ENCODE results near the gene ATCAY. TPM values are rescaled to one million over a fixed set of nuclear protein-coding genes. Genes with fewer than 3 reads are reported as not detected.

ATCAY gene
- polyA plus RNA-seq, 1 experiment, result 0.30 TPM

DNA sequence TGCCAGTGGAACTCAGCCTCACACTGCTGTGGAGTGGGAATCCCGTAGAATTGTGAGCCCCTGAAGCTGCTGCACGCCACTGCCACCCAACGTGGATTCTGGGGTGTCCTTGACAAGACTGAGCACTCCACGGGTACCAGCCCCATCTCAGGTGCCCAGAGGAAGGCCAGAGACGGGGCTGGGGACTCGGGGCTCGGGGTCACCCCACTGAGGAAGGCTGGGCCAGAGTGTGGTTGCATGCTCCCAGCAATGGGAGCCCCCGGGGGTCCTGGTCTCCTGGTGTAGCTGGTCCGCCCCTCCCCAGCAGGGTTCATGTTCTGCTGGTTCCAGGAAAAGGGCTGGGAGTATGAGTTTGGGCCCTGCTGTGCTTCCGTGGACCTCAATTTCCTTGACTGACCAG is 75.2 kb downstream of the ATCAY start:
- Histone ChIP-seq H3K27ac (ENCODE audit: low read depth, low read length) (no peak overlapping the region), H3K4me3 (ENCODE audit: low read depth, low read length) (no peak overlapping the region), H3K27me3 (ENCODE audit: control insufficient read depth, insufficient read depth, low read length) (no peaks in the 10 kb centered on the region), H3K9me3 (ENCODE audit: control insufficient read depth, insufficient read depth, low read length) (peaks cover 7% of the 10 kb centered on the region; the same call in 1 of the 2 replicates)
- ChIA-PET POLR2A (interaction anchor here (1.0 to 7.7 kb wide), 3 partner anchors 9 to 29 kb away, joined by 3 to 71 read pairs (median 3); no protein-coding TSS in a partner anchor), CTCF (no interaction called here)
- TF ChIP-seq, protein P1, sequence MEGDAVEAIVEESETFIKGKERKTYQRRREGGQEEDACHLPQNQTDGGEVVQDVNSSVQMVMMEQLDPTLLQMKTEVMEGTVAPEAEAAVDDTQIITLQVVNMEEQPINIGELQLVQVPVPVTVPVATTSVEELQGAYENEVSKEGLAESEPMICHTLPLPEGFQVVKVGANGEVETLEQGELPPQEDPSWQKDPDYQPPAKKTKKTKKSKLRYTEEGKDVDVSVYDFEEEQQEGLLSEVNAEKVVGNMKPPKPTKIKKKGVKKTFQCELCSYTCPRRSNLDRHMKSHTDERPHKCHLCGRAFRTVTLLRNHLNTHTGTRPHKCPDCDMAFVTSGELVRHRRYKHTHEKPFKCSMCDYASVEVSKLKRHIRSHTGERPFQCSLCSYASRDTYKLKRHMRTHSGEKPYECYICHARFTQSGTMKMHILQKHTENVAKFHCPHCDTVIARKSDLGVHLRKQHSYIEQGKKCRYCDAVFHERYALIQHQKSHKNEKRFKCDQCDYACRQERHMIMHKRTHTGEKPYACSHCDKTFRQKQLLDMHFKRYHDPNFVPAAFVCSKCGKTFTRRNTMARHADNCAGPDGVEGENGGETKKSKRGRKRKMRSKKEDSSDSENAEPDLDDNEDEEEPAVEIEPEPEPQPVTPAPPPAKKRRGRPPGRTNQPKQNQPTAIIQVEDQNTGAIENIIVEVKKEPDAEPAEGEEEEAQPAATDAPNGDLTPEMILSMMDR (IDR thresholded peaks at IDR 0.05; ENCODE audit: low read depth, low read length), result no peak
- DNase-seq (ENCODE audit: low read depth, low spot score), result no peak

- Histone ChIP-seq H3K27ac (ENCODE audit: low read depth, low read length) (no peak overlapping the region), H3K9me3 (ENCODE audit: control insufficient read depth, insufficient read depth, low read length) (peaks cover 7% of the 10 kb centered on the region; the same call in 1 of the 2 replicates), H3K27me3 (ENCODE audit: control insufficient read depth, insufficient read depth, low read length) (no peaks in the 10 kb centered on the region), H3K4me3 (ENCODE audit: low read depth, low read length) (no peak overlapping the region)
- DNase-seq (ENCODE audit: low read depth, low spot score), result no peak
- POLR2A ChIA-PET, result interaction anchor here (7.7 kb wide), 1 partner anchor 9 kb away, joined by 71 read pairs; no protein-coding TSS in a partner anchor
- TF ChIP-seq, protein P1 (IDR thresholded peaks at IDR 0.05; ENCODE audit: low read depth, low read length), result no peak
- CTCF ChIA-PET, result no interaction called here
These were observed 78.6 kb downstream of the ATCAY start for GRCh38 chr19:3958836-3959765.

GRCh38 chr19:3959766-3960131 is 79.3 kb downstream of the ATCAY start:
- Histone ChIP-seq H3K27me3 (ENCODE audit: control insufficient read depth, insufficient read depth, low read length) (no peaks in the 10 kb centered on the region), H3K4me3 (ENCODE audit: low read depth, low read length) (no peak overlapping the region), H3K27ac (ENCODE audit: low read depth, low read length) (no peak overlapping the region), H3K9me3 (ENCODE audit: control insufficient read depth, insufficient read depth, low read length) (peaks cover 7% of the 10 kb centered on the region; the same call in 1 of the 2 replicates)
- ChIA-PET CTCF (no interaction called here), POLR2A (interaction anchor here (7.7 kb wide), 1 partner anchor 9 kb away, joined by 71 read pairs; no protein-coding TSS in a partner anchor)
- TF ChIP-seq, protein P1 (IDR thresholded peaks at IDR 0.05; ENCODE audit: low read depth, low read length), result no peak
- no peak for DNase-seq (ENCODE audit: low read depth, low spot score)

DNA sequence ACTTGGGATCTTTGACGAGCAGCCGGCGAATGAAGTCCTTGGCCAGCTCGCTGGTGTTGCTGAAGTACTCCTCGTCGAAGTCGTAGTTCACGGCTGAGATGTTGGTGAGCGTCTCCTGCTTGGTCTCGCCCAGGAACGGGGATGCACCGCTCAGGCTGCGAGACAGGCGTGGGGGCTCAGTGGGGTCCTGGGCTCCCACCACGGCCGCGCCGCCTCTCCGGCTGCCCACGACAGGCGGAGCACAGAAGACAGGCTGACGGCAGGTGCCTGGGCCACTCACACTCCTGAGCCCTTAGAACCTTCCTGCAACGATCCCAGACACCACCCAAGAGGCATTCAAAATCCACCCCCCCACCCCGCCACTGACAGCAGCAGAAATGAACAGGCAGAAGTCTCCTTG is 80.5 kb downstream of the ATCAY start:
- Histone ChIP-seq H3K27ac (ENCODE audit: low read depth, low read length) (no peak overlapping the region), H3K9me3 (ENCODE audit: control insufficient read depth, insufficient read depth, low read length) (peaks cover 7% of the 10 kb centered on the region; the same call in 1 of the 2 replicates), H3K4me3 (ENCODE audit: low read depth, low read length) (no peak overlapping the region), H3K27me3 (ENCODE audit: control insufficient read depth, insufficient read depth, low read length) (no peaks in the 10 kb centered on the region)
- DNase-seq (ENCODE audit: low read depth, low spot score), result no peak
- TF ChIP-seq, protein P1 (IDR thresholded peaks at IDR 0.05; ENCODE audit: low read depth, low read length), result no peak
- POLR2A ChIA-PET, result interaction anchor here (7.7 kb wide), 1 partner anchor 7 kb away, joined by 71 read pairs; no protein-coding TSS in a partner anchor
- CTCF ChIA-PET, result no interaction called here

All from AG04450 (cell line).